Peyer's patch (tissue), 4 donors: ENCODE data around the gene MED28.

ENCODE experiments used
- CTCF ChIP-seq, 6 experiments: fragments of 450-650 bp in 4 of 6; fragments of 200-600 bp in 2 of 6; sonication (generic) in 1 of 6; IDR thresholded peaks; one replicate each; pipeline ENCODE4 v1.5.1; 2017 to 2019; ENCODE audit warnings: antibody characterized with exemption in 6 of 6, mild to moderate bottlenecking in 3 of 6, moderate library complexity in 1 of 6
- POLR2A ChIP-seq, 2 donors: fragments of 450-650 bp; IDR thresholded peaks; one replicate each; pipeline ENCODE4 v1.5.1; 2017; ENCODE audit warnings: antibody characterized with exemption in 2 of 2, mild to moderate bottlenecking in 2 of 2, moderate library complexity in 2 of 2

GRCh38 chr4:17682222-17682566 is 67.8 kb downstream of the MED28 start:
- TF ChIP-seq CTCF (IDR thresholded peaks at IDR 0.05), result no peak
- TF ChIP-seq POLR2A (IDR thresholded peaks at IDR 0.05), result no peak
